WTC11 (cell line): ENCODE data around the gene SMCR8. TPM values are rescaled to one million over a fixed set of nuclear protein-coding genes. Genes with fewer than 3 reads are reported as not detected.

Experiments
- ATAC-seq: fragments of 200-7000 bp; cut with Tn5 transposase; 2 replicates; pipeline ENCODE4 v1.10.0; 2021; ENCODE audit warnings: mild to moderate bottlenecking, moderate library complexity
- CTCF ChIA-PET: fragments of 300-600 bp; sonication (Branson Sonifier 250); formaldehyde crosslinking; loops from one replicate; lab custom pipeline; 2021; ENCODE audit warnings: antibody characterized with exemption; lab: Charles Lee
- POLR2A ChIA-PET: fragments of 350-600 bp; sonication (Branson Sonifier 250); formaldehyde crosslinking; loops from one replicate; lab custom pipeline; 2021; ENCODE audit warnings: antibody characterized with exemption; lab: Charles Lee
- DNase-seq: peaks from one replicate; pipeline ENCODE4 v3.0.0; 2021; ENCODE audit warnings: low spot score
- H3K27ac Mint-ChIP-seq: 2 replicates; pipeline ENCODE4 v1.8.0; 2021; ENCODE audit warnings: mixed read lengths
- H3K27me3 Mint-ChIP-seq: 2 replicates; pipeline ENCODE4 v1.8.0; 2021; ENCODE audit warnings: low read depth, mild to moderate bottlenecking, moderate library complexity, mixed read lengths
- H3K36me3 Mint-ChIP-seq: 2 replicates; pipeline ENCODE4 v1.8.0; 2021; ENCODE audit warnings: mixed read lengths
- H3K4me1 Mint-ChIP-seq: 2 replicates; pipeline ENCODE4 v1.8.0; 2022; ENCODE audit warnings: mixed read lengths
- H3K4me3 Mint-ChIP-seq: 2 replicates; pipeline ENCODE4 v1.8.0; 2021; ENCODE audit warnings: mild to moderate bottlenecking, moderate library complexity, mixed read lengths
- H3K9me3 Mint-ChIP-seq: 2 replicates; pipeline ENCODE4 v1.8.0; 2021; ENCODE audit warnings: mixed read lengths
- AFF4 ChIP-seq: sonication (generic); formaldehyde crosslinking; IDR thresholded peaks from 2 replicates; pipeline ENCODE4 v1.8.1; 2023; ENCODE audit warnings: mild to moderate bottlenecking, missing genetic modification reagents, borderline replicate concordance
- ATF1 ChIP-seq: sonication (generic); formaldehyde crosslinking; IDR thresholded peaks from 2 replicates; pipeline ENCODE4 v1.8.1; 2023; ENCODE audit warnings: mild to moderate bottlenecking, moderate library complexity, missing genetic modification reagents
- CDX4 ChIP-seq: fragments of 250-450 bp; sonication (Bioruptor Pico); IDR thresholded peaks from 2 replicates; pipeline ENCODE4 v1.9.0; 2021; ENCODE audit warnings: moderate library complexity, mild to moderate bottlenecking, inconsistent platforms, borderline replicate concordance
- CREM ChIP-seq: sonication (generic); formaldehyde crosslinking; IDR thresholded peaks from 2 replicates; pipeline ENCODE4 v1.8.1; 2022; ENCODE audit warnings: mild to moderate bottlenecking, missing genetic modification reagents, moderate library complexity
- CTCF ChIP-seq: fragments of 200-600 bp; IDR thresholded peaks from 2 replicates; pipeline ENCODE4 v1.8.0; 2022; ENCODE audit warnings: antibody characterized with exemption
- ETV6 ChIP-seq: sonication (generic); formaldehyde crosslinking; IDR thresholded peaks from 2 replicates; pipeline ENCODE4 v1.8.1; 2022; ENCODE audit warnings: mild to moderate bottlenecking, missing genetic modification reagents
- IRF1 ChIP-seq: sonication (generic); formaldehyde crosslinking; IDR thresholded peaks from 2 replicates; pipeline ENCODE4 v1.8.0; 2023; ENCODE audit warnings: missing genetic modification reagents
- NR2C2 ChIP-seq: sonication (generic); formaldehyde crosslinking; IDR thresholded peaks from 2 replicates; pipeline ENCODE4 v1.8.0; 2022; ENCODE audit warnings: mild to moderate bottlenecking, missing genetic modification reagents
- OVOL2 ChIP-seq: fragments of 250-450 bp; sonication (Bioruptor Pico); IDR thresholded peaks from 2 replicates; pipeline ENCODE4 v1.9.0; 2021; ENCODE audit warnings: mild to moderate bottlenecking, borderline replicate concordance
- TEAD4 ChIP-seq: sonication (generic); formaldehyde crosslinking; IDR thresholded peaks from 2 replicates; pipeline ENCODE4 v1.8.0; 2022; ENCODE audit warnings: mild to moderate bottlenecking, missing genetic modification reagents
- ZNF219 ChIP-seq: sonication (generic); formaldehyde crosslinking; IDR thresholded peaks from 2 replicates; pipeline ENCODE4 v1.8.0; 2023; ENCODE audit warnings: missing genetic modification reagents, mild to moderate bottlenecking, borderline replicate concordance
- ZNF263 ChIP-seq: sonication (generic); formaldehyde crosslinking; IDR thresholded peaks from 2 replicates; pipeline ENCODE4 v1.8.1; 2022; ENCODE audit warnings: low read depth, mild to moderate bottlenecking, moderate library complexity, missing genetic modification reagents
- ZNF281 ChIP-seq: sonication (generic); formaldehyde crosslinking; IDR thresholded peaks from 2 replicates; pipeline ENCODE4 v1.8.0; 2023; ENCODE audit warnings: mild to moderate bottlenecking, missing genetic modification reagents
- ZSCAN18 ChIP-seq: fragments of 250-450 bp; sonication (Bioruptor Pico); IDR thresholded peaks from 2 replicates; pipeline ENCODE4 v2.1.2; 2022; ENCODE audit warnings: mild to moderate bottlenecking, moderate library complexity
- total RNA-seq: library from RNA; stranded (reverse); gene quantifications from 3 replicates; pipeline ENCODE4 v1.2.3, GENCODE V29; 2021

SMCR8 gene
- total RNA-seq, 1 experiment from 2014 or later, result 19.1 TPM

- TF ChIP-seq ZNF281 (CRISPR knock-in tag), result no peak
- no peak for TF ChIP-seq OVOL2 (CRISPR knock-in tag)
- no peak for TF ChIP-seq CTCF
- TF ChIP-seq ZNF263 (CRISPR knock-in tag), result no peak
- TF ChIP-seq AFF4 (CRISPR knock-in tag), result no peak
- TF ChIP-seq ZSCAN18, result no peak
- no peak for TF ChIP-seq ATF1 (CRISPR knock-in tag)
- no peak for TF ChIP-seq CREM (CRISPR knock-in tag)
- TF ChIP-seq NR2C2 (CRISPR knock-in tag), result no peak
- no peak for TF ChIP-seq TEAD4 (CRISPR knock-in tag)
These were observed 45.4 kb downstream of the SMCR8 start (continued) for GRCh38 chr17:18360518-18360917.

- Mint-ChIP-seq H3K9me3 (no peaks in the 10 kb centered on the region), H3K27ac (peak overlapping the region; percentile 19; the same call in 1 of the 2 replicates), H3K4me1 (peaks cover 12% of the 10 kb centered on the region), H3K27me3 (no peaks in the 10 kb centered on the region), H3K36me3 (peaks cover 8% of the 10 kb centered on the region; the same call in 1 of the 2 replicates), H3K4me3 (peak overlapping the region; percentile 84)
- DNase-seq (no peak), ATAC-seq (no peak)
- CTCF ChIA-PET, result interaction anchor here (0.7 to 1.3 kb wide), 6 partner anchors 17 to 134 kb away, joined by 3 to 5 read pairs (median 4); partner anchors contain the start of gene TOP3A
- POLR2A ChIA-PET, result interaction anchor here (1.5 kb wide), 1 partner anchor 138 kb away, joined by 4 read pairs; no protein-coding TSS in a partner anchor
- TF ChIP-seq CTCF (no peak), ZNF281 (CRISPR knock-in tag) (no peak), ZNF219 (CRISPR knock-in tag) (no peak), ETV6 (CRISPR knock-in tag) (no peak), IRF1 (no peak), CDX4 (CRISPR knock-in tag) (no peak), ZSCAN18 (no peak)
These were observed 47.0 kb downstream of the SMCR8 start for GRCh38 chr17:18361837-18362697.
